ENCODE results near the gene FGF18. TPM values are rescaled to one million over a fixed set of nuclear protein-coding genes. Genes with fewer than 3 reads are reported as not detected.
"Not testable (repeated sequence)": the region's sequence is repeated elsewhere in the genome, so short reads cannot be mapped to it uniquely, and the experiment has no call there.

FGF18 gene
- total RNA-seq, 1 experiment from 2014 or later, result 2.4 TPM

GRCh38 chr5:171482434-171482730 lies 62.9 kb downstream of the FGF18 start:
- in situ Hi-C loops (cut with HindIII; ENCODE audit: low sequenced_read_pairs), result no loop called here
- DNase-seq (ENCODE audit: low spot score), result no peak

GRCh38 chr5:171483551-171484135 lies 64.2 kb downstream of the FGF18 start:
- in situ Hi-C loops (cut with HindIII; ENCODE audit: low sequenced_read_pairs), result no loop called here
- no peak for DNase-seq (ENCODE audit: low spot score)

DNA sequence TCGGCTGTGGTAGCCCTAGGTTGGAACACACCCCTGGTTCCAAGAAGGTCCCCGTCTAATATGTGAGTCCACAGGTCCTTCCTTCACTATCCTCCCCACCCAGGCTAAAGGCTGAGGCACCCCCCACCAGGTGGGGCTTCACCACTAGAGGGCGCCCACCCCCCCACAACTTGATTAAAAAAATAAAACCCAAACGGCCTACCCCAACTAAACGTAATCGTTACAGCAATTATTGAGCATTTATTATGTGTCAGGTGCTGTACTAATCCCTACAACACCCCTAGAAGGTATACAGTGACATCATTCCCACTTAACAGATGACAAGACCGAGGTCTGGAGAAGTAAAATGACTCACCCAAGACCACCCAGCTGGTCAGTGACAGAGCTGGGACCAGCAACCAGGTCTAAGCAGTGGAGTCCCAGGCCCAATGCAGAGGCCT lies 65.0 kb downstream of the FGF18 start:
- in situ Hi-C loops (cut with HindIII; ENCODE audit: low sequenced_read_pairs), result no loop called here
- no peak for DNase-seq (ENCODE audit: low spot score)

DNA sequence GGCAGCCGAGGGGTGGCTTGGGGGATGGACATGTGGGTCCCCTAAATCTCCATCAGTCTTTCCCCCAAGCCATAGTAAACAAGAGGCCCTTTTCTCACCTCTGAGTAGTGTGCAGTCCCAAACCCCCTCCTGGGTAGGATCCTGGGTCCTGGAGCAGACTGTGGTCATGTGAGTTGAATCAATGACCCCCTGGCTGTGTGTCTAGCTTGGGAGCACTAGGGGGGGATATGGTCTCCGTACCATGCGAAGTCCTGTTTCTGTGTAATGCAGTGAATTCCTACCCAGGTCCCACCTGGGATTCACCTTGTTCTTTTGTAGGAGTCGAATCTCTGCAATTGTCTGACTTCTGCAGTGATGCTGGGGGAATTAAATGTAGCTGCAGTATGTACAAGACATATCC lies 66.2 kb downstream of the FGF18 start:
- DNase-seq (ENCODE audit: low spot score), result no peak

GRCh38 chr5:171486613-171487012 lies 67.2 kb downstream of the FGF18 start:
- no peak for DNase-seq (ENCODE audit: low spot score)
- in situ Hi-C loops (cut with HindIII; ENCODE audit: low sequenced_read_pairs), result no loop called here

More for the DNA sequence above, 66.2 kb downstream of the FGF18 start:
- in situ Hi-C loops (cut with HindIII; ENCODE audit: low sequenced_read_pairs), result no loop called here

DNA sequence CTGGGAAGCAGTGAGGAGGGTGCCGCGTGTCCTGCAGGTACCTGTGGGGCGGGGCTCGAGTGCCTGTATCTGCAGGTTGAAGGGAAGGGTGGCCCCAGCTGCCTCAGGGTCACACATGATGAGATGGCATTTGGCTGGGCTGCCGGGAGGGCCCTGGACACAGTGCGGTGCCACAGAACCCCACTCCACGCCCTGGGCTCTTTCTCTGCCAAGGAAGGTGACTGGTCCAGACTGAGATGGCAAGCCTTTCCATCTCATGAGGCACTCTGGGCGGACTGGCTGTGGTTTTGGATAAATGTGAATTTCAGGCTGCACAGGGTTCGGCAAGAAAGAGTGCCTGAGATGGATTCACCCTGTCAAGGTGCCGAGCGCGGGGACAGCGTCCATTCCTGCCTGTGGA lies 69.4 kb downstream of the FGF18 start:
- in situ Hi-C loops (cut with HindIII; ENCODE audit: low sequenced_read_pairs), result no loop called here
- DNase-seq (ENCODE audit: low spot score), result no peak

GRCh38 chr5:171492781-171493180 lies 73.3 kb downstream of the FGF18 start:
- DNase-seq (ENCODE audit: low spot score), result no peak
- in situ Hi-C loops (cut with HindIII; ENCODE audit: low sequenced_read_pairs), result no loop called here

GRCh38 chr5:171493646-171494393 lies 74.4 kb downstream of the FGF18 start:
- in situ Hi-C loops (cut with HindIII; ENCODE audit: low sequenced_read_pairs), result no loop called here

GRCh38 chr5:171494452-171495121 lies 75.1 kb downstream of the FGF18 start:
- DNase-seq (ENCODE audit: low spot score), result peak; percentile 34
- in situ Hi-C loops (cut with HindIII; ENCODE audit: low sequenced_read_pairs), result no loop called here

More at GRCh38 chr5:171493646-171494393, 74.4 kb downstream of the FGF18 start:
- DNase-seq (ENCODE audit: low spot score), result peak; percentile 13

DNA sequence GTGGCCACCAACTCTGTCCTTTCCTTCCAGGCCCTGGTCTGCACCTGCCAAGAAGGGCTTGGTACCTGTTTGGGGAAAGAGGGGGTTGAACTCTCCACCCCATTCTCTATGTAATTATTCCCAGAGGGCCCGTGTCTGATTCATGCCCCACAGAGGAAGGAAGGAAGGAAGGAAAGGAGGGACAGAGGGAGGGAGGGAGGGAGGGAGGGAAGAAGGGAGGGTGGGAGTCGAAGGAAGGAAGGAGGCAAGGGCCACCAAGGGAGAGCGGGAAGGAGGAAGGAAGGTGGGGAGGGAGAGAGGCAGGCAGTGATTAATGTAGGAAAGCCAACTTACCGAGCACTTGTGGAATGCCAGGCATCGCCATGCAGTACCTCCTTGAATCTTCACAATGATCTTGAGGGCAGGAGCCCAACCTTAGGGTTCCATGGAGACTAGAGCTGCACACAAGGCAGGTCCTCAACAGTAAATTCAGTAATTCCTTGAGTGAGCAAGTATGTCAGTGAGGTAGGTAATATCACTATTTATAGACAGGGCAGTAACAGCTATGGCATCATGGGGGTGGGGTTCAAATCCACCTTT lies 75.8 kb downstream of the FGF18 start:
- in situ Hi-C loops (cut with HindIII; ENCODE audit: low sequenced_read_pairs), result no loop called here
- DNase-seq (ENCODE audit: low spot score), result no peak

DNA sequence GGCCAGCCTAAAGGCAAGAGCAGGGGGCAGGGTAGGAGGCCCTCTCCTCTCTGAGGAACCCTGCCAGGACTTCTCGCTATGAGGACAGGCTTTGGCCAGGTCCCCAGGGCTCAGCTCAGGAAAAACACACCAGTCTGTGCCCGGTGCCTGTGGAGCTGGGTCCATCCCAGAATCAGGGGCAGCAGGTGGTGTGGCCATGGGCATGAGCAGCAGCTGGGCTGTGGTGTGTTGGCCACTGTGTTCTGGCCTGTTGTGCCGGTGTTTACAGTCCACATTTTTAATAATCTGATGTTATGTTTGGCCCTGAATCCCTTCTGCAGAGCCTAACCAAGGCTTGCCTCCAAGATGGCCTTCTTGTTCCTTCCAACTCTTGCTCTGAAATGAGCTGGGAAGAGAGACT lies 77.0 kb downstream of the FGF18 start:
- in situ Hi-C loops (cut with HindIII; ENCODE audit: low sequenced_read_pairs), result no loop called here
- DNase-seq (ENCODE audit: low spot score), result no peak

DNA sequence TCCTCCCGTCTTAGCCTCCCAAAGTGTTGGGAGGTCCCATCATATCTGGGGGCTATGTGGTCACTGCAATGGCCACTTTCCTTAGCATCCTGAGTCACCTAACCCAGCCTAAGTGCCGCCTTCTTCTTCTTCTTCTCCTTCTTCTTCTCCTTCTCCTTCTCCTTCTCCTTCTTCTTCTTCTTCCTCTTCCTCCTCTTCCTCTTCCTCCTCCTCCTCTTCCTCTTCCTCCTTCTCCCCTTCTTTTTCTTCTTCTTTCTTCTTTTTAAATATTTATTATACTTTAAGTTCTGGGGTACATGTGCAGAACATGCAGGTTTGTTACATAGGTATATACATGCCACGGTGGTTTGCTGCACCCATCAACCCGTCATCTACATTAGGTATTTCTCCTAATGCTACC lies 78.0 kb downstream of the FGF18 start:
- DNase-seq (ENCODE audit: low spot score); in situ Hi-C loops (cut with HindIII; ENCODE audit: low sequenced_read_pairs): not testable (repeated sequence)

DNA sequence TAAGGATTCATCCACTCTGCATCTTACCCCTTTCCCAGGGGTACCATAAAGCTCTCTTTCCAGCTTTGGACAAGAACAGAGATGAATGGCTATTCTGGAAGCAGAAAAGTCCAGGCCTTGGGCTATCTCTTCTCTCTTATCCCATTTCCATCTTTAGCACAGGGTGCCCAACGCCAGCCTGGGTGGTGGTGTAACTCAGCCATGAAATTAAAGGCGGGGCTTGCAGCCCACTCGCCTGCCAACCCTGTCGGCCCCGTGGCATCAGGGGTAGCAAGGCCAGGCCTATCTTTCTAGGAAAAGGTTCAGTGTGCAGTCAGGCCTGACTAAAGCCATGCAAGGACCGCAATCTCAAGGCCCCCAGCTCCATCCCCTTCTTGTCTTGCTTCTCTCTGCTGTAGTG lies 78.7 kb downstream of the FGF18 start:
- no peak for DNase-seq (ENCODE audit: low spot score)
- in situ Hi-C loops (cut with HindIII; ENCODE audit: low sequenced_read_pairs), result no loop called here

GRCh38 chr5:171499611-171500010 lies 80.2 kb downstream of the FGF18 start:
- no peak for DNase-seq (ENCODE audit: low spot score)
- in situ Hi-C loops (cut with HindIII; ENCODE audit: low sequenced_read_pairs), result no loop called here

- in situ Hi-C loops (cut with HindIII; ENCODE audit: low sequenced_read_pairs), result no loop called here
- no peak for DNase-seq (ENCODE audit: low spot score)
Observed at GRCh38 chr5:171505473-171506043, 86.1 kb downstream of the FGF18 start.

DNA sequence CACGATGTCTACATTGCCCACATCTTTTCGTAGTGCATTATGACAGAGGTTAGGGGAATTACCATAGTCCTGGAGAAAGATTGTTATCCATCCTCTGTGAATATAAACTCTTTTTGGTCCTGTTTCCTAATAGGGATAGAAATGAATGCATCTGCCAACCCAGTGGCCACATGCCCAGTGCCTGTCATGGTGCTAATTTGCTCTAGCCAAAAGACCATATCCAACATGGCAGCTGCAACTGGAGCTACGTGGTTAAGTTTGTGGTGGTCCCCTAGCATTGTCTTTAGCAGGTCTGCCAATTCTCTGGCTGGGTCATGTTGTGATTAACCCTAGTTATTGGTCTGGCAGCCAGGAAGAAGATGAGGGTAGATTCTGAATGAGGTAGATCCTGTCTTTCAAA lies 87.5 kb downstream of the FGF18 start:
- in situ Hi-C loops (cut with HindIII; ENCODE audit: low sequenced_read_pairs), result no loop called here
- no peak for DNase-seq (ENCODE audit: low spot score)
